Measurements from ENCODE around the gene AFDN. TPM values are rescaled to one million over a fixed set of nuclear protein-coding genes. Genes with fewer than 3 reads are reported as not detected.

AFDN gene
- total RNA-seq, 1 experiment from 2014 or later: 177 TPM

GRCh38 chr6:167843023-167843422 lies 16.3 kb downstream of the AFDN start:
- H3K9me3 Mint-ChIP-seq (ENCODE audit: unreplicated experiment): no peaks in the 10 kb centered on the region
- CTCF ChIA-PET: interaction anchor here (1.8 kb wide), 1 partner anchor 13 kb away, joined by 3 read pairs; no protein-coding TSS in a partner anchor
- Histone ChIP-seq H3K36me3 (ENCODE audit: control insufficient read depth, insufficient read depth, low read length) (no peaks in the 10 kb centered on the region), H3K9me3 (no peaks in the 10 kb centered on the region), H3K4me1 (peaks cover 59% of the 10 kb centered on the region), H3K27me3 (replicated peaks; ENCODE audit: control insufficient read depth, insufficient read depth, low read length) (no peaks in the 10 kb centered on the region), H3K4me3 (ENCODE audit: low read depth, low read length) (no peak overlapping the region)
- intact Hi-C loops (cut with micrococcal nuclease; ENCODE audit: unreplicated experiment): no loop called here
- POLR2A ChIA-PET: interaction anchor here (0.8 to 1.0 kb wide), 2 partner anchors 16 to 28 kb away, joined by 3 read pairs; no protein-coding TSS in a partner anchor
- no TSS peak for BruUV-seq (replicated peaks)
- H3K4me1 Mint-ChIP-seq (ENCODE audit: low read depth, unreplicated experiment): peaks cover 25% of the 10 kb centered on the region
- no peaks in the 10 kb centered on the region for H3K27me3 Mint-ChIP-seq (ENCODE audit: insufficient read depth, unreplicated experiment)
- DNase-seq: no peak
- H3K4me3 Mint-ChIP-seq (ENCODE audit: unreplicated experiment): no peak overlapping the region
- H3K27ac Mint-ChIP-seq (ENCODE audit: unreplicated experiment): no peak overlapping the region
- TF ChIP-seq CTCF (IDR thresholded peaks at IDR 0.05; ENCODE audit: insufficient read depth in 1 of 2, low read depth in 1 of 2, low read length in 1 of 2, severe bottlenecking in 1 of 2, unreplicated experiment in 1 of 2): no peak
- H3K36me3 Mint-ChIP-seq (ENCODE audit: insufficient read depth, unreplicated experiment): no peaks in the 10 kb centered on the region

DNA sequence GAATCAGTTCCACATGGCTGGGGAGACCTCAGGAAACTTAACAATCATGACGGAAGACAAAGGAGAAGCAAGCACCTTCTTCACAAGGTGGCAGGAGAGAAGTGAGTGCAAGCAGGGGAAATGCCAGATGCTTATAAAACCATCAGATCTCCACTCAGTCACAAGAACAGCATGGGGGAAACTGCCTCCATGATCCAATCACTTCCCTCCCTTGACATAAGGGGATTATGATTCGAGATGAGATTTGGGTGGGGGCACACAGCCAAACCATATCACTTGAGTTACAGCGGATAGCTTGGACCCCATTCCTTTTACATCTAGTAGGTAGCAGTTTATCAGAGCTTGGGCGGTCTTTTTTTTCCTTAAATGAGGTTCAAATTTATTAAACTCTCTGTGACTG lies 19.1 kb downstream of the AFDN start:
- no peak overlapping the region for H3K4me3 Mint-ChIP-seq (ENCODE audit: unreplicated experiment)
- ChIA-PET POLR2A (no interaction called here), CTCF (no interaction called here)
- Histone ChIP-seq H3K4me3 (ENCODE audit: low read depth, low read length) (no peak overlapping the region), H3K4me1 (peaks cover 59% of the 10 kb centered on the region), H3K27me3 (replicated peaks; ENCODE audit: control insufficient read depth, insufficient read depth, low read length) (no peaks in the 10 kb centered on the region), H3K9me3 (no peaks in the 10 kb centered on the region), H3K36me3 (ENCODE audit: control insufficient read depth, insufficient read depth, low read length) (no peaks in the 10 kb centered on the region)
- no peaks in the 10 kb centered on the region for H3K27me3 Mint-ChIP-seq (ENCODE audit: insufficient read depth, unreplicated experiment)
- intact Hi-C loops (cut with micrococcal nuclease; ENCODE audit: unreplicated experiment): no loop called here
- H3K4me1 Mint-ChIP-seq (ENCODE audit: low read depth, unreplicated experiment): peaks cover 44% of the 10 kb centered on the region
- no TSS peak for BruUV-seq (replicated peaks)
- TF ChIP-seq CTCF (IDR thresholded peaks at IDR 0.05; ENCODE audit: insufficient read depth in 1 of 2, low read depth in 1 of 2, low read length in 1 of 2, severe bottlenecking in 1 of 2, unreplicated experiment in 1 of 2): no peak
- H3K36me3 Mint-ChIP-seq (ENCODE audit: insufficient read depth, unreplicated experiment): no peaks in the 10 kb centered on the region
- no peaks in the 10 kb centered on the region for H3K9me3 Mint-ChIP-seq (ENCODE audit: unreplicated experiment)
- no peak for DNase-seq
- no peak overlapping the region for H3K27ac Mint-ChIP-seq (ENCODE audit: unreplicated experiment)

DNA sequence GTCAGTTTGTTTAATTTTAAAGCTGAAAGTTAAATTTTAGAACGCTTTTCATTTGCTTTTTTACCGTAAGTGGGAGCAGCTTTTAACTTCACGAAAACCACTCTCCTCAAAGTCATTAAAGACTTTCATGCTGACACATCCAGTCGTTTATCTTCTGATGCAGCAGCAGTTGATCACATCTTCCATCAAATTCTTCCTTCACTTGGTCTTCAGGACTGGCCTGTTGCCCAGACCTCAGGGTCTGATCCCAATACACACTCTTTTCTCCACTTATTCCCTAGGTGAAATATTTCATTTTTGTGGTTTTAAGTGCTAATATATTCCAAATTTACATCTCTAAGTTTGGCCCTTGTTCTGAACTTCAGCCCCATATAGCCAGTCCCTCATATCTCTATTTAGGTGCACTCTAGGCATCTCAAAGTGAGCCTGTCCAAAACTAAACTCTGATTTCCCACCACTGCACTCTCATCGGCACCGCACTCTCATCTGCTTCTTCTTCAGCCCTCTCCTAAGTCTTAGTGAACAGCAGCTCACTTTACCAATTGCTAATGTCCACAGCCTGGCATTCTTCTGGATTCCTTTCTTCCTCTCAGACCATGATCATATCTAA lies 20.4 kb downstream of the AFDN start:
- no peaks in the 10 kb centered on the region for H3K27me3 ChIP-seq (replicated peaks; ENCODE audit: control insufficient read depth, insufficient read depth, low read length)
- Mint-ChIP-seq H3K27ac (ENCODE audit: unreplicated experiment) (peak overlapping the region; percentile 95), H3K36me3 (ENCODE audit: insufficient read depth, unreplicated experiment) (no peaks in the 10 kb centered on the region), H3K4me1 (ENCODE audit: low read depth, unreplicated experiment) (peaks cover 49% of the 10 kb centered on the region), H3K4me3 (ENCODE audit: unreplicated experiment) (no peak overlapping the region), H3K27me3 (ENCODE audit: insufficient read depth, unreplicated experiment) (no peaks in the 10 kb centered on the region), H3K9me3 (ENCODE audit: unreplicated experiment) (no peaks in the 10 kb centered on the region)
- H3K4me3 ChIP-seq (ENCODE audit: low read depth, low read length): no peak overlapping the region
- no peaks in the 10 kb centered on the region for H3K36me3 ChIP-seq (ENCODE audit: control insufficient read depth, insufficient read depth, low read length)
- CTCF ChIA-PET: interaction anchor here (0.8 kb wide), 1 partner anchor 140 kb away, joined by 3 read pairs; no protein-coding TSS in a partner anchor
- DNase-seq: no peak
- TF ChIP-seq CTCF (IDR thresholded peaks at IDR 0.05; ENCODE audit: insufficient read depth in 1 of 2, low read depth in 1 of 2, low read length in 1 of 2, severe bottlenecking in 1 of 2, unreplicated experiment in 1 of 2): no peak
- POLR2A ChIA-PET: no interaction called here
- intact Hi-C loops (cut with micrococcal nuclease; ENCODE audit: unreplicated experiment): no loop called here
- H3K4me1 ChIP-seq: peaks cover 60% of the 10 kb centered on the region
- no TSS peak for BruUV-seq (replicated peaks)
- no peaks in the 10 kb centered on the region for H3K9me3 ChIP-seq

All from Caco-2 (cell line).